ENCODE results near the gene TLR7.
A peak's percentile ranks its signal among the peaks of the same experiment; 100 is the strongest.

Gene TLR7

GRCh38 chrX:12887141-12887540 is 20.3 kb downstream of the TLR7 start:
- DNase-seq (ENCODE audit: low read depth, low spot score): no peak
- H3K4me3 ChIP-seq (ENCODE audit: low read length): no peak overlapping the region

DNA sequence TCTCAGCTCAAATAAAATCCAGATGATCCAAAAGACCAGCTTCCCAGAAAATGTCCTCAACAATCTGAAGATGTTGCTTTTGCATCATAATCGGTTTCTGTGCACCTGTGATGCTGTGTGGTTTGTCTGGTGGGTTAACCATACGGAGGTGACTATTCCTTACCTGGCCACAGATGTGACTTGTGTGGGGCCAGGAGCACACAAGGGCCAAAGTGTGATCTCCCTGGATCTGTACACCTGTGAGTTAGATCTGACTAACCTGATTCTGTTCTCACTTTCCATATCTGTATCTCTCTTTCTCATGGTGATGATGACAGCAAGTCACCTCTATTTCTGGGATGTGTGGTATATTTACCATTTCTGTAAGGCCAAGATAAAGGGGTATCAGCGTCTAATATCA is 20.9 kb downstream of the TLR7 start:
- no peak for DNase-seq (ENCODE audit: low read depth, low spot score)
- H3K4me3 ChIP-seq (ENCODE audit: low read length): no peak overlapping the region

DNA sequence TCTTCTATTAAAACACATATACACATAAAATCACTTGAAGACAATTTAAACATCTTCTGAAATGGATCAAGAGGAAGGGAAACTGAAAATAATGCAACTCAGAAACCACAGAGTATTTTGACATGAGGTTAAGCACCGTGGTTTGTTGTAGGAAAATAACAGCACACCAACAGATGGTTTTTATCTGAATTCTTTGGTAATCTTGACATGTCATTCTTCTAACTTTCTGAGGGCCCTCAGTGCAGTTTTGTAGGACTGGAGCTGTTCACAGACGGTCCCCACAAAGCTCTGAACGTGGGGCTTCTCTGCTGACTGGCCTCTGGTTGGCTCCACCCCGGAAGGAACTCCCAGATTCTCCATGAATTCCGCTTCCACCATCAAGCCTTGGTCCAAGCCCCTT is 23.6 kb downstream of the TLR7 start:
- peak; percentile 70 for DNase-seq (ENCODE audit: low read depth, low spot score)
- no peak overlapping the region for H3K4me3 ChIP-seq (ENCODE audit: low read length)

DNA sequence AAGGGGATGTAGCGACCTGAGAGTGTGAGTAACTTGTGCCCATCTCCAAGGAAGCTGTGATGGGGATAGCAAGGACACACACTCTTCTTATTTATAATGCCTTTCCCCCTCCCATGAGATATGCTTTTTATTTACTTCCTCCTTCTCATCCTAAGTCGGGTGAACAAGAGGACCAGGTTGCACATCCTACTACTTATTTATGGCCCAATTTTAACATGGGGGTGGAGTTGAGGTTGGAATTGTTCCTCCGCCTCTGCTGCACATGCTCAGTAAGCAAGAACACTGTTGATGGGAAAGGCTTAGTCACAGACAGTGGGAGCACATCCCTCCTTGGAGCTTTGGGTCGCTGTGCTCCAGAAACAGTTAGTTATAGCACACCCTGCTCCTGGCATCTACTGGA is 24.3 kb downstream of the TLR7 start:
- DNase-seq (ENCODE audit: low read depth, low spot score): no peak
- H3K4me3 ChIP-seq (ENCODE audit: low read length): no peak overlapping the region

DNA sequence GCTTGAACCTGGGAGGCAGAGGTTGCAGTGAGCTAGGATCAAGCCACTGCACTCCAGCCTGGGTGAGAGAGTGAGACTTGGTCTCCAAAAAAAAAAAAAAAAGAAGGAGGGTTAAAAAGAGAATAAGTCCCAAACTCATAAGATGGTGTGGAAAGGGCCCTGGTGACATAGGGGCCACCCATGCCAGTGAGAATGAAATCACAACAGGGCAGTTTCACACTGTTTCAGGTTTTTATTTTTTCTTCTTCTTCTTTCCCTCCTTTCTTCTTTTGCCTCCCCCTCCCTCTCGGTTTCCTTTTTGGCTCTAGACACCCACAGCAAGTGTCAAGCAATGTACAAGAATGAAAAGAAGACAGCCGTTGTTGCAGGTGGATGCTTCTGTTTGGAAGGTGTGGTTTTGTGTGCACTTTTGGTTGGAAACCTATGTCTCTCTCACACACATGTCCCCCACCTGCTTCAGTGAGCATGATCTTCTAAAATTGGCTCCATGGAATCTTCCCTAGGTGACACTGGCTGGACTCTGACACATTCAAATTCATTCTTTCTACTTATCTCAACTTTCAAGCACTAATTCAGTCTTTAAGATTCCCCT is 25.1 kb downstream of the TLR7 start:
- DNase-seq (ENCODE audit: low read depth, low spot score): peak; percentile 84
- no peak overlapping the region for H3K4me3 ChIP-seq (ENCODE audit: low read length)

DNA sequence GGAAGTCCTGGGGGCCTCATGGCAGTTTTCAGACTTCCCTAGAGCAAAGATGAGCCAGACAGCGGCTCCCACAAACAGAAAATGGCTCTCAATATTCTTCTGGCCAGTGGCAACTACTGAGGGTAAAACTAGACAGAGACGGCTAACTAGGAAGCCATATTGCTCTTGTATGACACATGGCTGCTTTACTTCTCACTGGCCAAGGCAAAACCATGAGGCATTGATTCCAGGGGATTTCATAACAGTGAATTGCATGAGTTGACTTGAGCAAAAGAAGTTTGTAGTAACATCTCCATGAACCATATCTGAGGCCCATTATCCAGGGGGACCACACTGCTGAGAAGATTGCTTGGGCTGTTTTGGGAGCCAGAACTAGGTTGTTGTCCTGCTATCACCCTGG is 25.8 kb downstream of the TLR7 start:
- DNase-seq (ENCODE audit: low read depth, low spot score): no peak
- H3K4me3 ChIP-seq (ENCODE audit: low read length): no peak overlapping the region

- DNase-seq (ENCODE audit: low read depth, low spot score): peak; percentile 68
- no peak overlapping the region for H3K4me3 ChIP-seq (ENCODE audit: low read length)
These were observed 27.5 kb downstream of the TLR7 start for GRCh38 chrX:12894074-12895030.

- no peak for DNase-seq (ENCODE audit: low read depth, low spot score)
- H3K4me3 ChIP-seq (ENCODE audit: low read length): no peak overlapping the region
These were observed 29.0 kb downstream of the TLR7 start for GRCh38 chrX:12895866-12896265.

DNA sequence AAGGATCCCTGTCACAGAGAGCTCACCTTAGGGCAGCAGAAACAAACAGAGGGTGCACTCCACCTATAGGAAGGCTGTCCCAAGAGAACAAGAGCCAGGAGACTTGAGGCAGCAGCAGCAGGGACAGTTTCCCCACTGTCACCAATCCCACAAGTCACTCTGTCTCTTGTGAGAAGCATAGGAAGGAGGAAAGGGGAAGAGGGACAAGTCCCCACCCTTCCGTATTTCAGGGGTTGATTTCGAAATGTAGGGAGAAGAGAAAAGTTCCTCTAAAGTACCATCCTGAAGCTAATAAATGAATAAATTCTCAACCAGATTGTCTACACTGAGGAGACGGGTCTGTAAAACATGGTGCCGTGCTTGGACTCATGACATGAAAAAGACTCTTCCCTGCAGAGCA is 30.1 kb downstream of the TLR7 start:
- no peak overlapping the region for H3K4me3 ChIP-seq (ENCODE audit: low read length)
- no peak for DNase-seq (ENCODE audit: low read depth, low spot score)

- H3K4me3 ChIP-seq (ENCODE audit: low read length): no peak overlapping the region
- no peak for DNase-seq (ENCODE audit: low read depth, low spot score)
These were observed 31.2 kb downstream of the TLR7 start for GRCh38 chrX:12898073-12898472.

DNA sequence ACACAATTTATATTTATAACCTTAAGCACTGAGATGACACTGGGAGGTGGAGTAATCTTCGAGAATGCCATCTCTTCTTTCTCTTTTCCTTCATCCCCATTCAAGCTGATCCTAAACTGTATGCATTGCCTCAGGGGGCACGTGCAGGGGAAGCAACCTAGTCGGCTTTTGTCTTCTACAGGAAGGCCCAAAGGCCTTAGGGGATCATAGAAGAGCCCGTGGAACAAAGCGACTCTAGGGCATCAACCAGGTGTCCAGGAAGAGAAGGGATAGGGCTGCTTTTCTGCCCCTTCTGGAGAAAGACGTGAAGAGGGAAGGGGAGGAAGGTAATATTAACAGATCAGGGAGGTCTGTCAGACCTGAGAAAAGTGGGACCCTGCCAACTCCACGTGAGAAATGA is 32.6 kb downstream of the TLR7 start:
- DNase-seq (ENCODE audit: low read depth, low spot score): no peak
- no peak overlapping the region for H3K4me3 ChIP-seq (ENCODE audit: low read length)

DNA sequence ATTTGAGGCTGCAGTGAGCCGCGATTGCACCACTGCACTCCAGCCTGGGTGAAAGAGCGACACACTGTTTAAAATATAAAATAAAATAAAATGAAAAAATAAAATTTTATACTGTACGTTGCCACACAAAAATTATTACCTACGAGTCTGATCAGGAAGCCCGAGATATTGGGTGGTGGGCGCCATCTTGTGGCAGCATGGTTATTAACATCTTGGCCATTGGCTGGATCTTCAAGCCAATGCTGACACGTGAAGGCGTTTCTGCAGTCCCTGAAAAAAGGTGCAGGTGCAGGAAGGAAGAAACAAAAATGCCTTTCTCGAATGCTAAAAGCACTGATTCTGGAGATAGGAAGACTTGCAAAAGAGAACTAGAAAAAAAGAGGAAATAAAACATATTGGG is 34.6 kb downstream of the TLR7 start:
- peak; percentile 66 for DNase-seq (ENCODE audit: low read depth, low spot score)
- H3K4me3 ChIP-seq (ENCODE audit: low read length): no peak overlapping the region

GRCh38 chrX:12903646-12904045 is 36.8 kb downstream of the TLR7 start:
- no peak for DNase-seq (ENCODE audit: low read depth, low spot score)

GRCh38 chrX:12906046-12906761 is 39.3 kb downstream of the TLR7 start, which contains the start of gene TLR8:
Gene TLR8 (plus strand): TSS chrX:12906620. CDS start chrX:12906707, 87 bp downstream.
- no peak for DNase-seq (ENCODE audit: low read depth, low spot score)
- no peak within 1 kb of the TSS for H3K4me3 ChIP-seq (ENCODE audit: low read length)

More at GRCh38 chrX:12903646-12904045, 36.8 kb downstream of the TLR7 start:
- no peak overlapping the region for H3K4me3 ChIP-seq (ENCODE audit: low read length)

DNA sequence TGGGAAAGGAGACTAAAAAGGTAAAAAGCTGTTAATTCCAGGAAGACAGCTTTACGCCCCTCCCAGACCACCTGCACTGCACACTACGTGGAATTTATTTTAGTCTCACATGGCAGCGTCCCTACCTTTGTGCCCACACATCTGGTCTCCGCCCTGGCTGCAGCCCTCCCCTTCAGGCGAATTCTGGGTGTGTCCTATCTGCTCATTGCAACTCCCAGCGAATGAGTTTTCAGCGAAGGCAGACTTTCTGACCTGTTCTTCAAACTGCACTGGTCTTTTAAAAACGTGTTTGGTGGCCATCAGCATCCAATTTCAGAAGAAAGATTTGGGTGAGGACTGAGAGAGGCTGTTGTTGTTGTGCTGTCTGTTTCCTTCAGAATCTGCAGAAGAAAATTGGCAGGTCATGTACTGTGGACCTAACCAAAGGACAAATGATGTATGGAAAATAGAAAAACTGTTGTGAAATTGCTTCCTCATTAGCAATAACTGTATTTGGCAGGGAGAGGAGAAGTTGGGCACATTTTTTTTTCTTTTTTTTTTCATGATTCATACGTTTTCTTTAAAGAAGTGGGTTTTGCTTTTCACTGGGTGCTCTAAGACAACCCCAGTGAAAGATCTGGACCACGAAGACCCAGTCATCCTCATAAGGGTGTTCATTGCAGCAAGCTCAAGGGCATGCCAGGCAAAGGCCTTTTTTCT is 43.7 kb downstream of the TLR7 start:
- no peak for DNase-seq (ENCODE audit: low read depth, low spot score)
- H3K4me3 ChIP-seq (ENCODE audit: low read length): no peak overlapping the region

DNA sequence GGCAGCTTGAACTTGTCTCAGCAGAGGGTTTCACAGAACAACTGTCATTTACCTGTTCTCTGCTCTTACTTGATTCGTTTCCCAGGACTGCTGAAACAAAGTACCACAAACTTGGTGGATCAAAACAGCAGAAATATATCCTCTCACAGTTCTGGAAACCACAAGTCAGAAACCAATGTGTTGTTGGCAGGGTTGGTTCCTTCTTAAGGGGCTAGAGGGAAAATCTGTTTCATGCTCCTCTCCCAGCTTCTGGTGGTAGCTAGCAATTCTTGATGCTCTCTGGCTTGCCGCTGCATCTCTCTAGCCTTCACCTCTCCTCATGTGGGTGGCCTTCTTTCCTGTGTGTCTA is 44.2 kb downstream of the TLR7 start:
- peak; percentile 75 for DNase-seq (ENCODE audit: low read depth, low spot score)
- H3K4me3 ChIP-seq (ENCODE audit: low read length): no peak overlapping the region

- no peak for DNase-seq (ENCODE audit: low read depth, low spot score)
- no peak overlapping the region for H3K4me3 ChIP-seq (ENCODE audit: low read length)
These were observed 46.1 kb downstream of the TLR7 start for GRCh38 chrX:12912791-12913482.

GRCh38 chrX:12917753-12918152 is 50.9 kb downstream of the TLR7 start:
- DNase-seq (ENCODE audit: low read depth, low spot score): no peak

DNA sequence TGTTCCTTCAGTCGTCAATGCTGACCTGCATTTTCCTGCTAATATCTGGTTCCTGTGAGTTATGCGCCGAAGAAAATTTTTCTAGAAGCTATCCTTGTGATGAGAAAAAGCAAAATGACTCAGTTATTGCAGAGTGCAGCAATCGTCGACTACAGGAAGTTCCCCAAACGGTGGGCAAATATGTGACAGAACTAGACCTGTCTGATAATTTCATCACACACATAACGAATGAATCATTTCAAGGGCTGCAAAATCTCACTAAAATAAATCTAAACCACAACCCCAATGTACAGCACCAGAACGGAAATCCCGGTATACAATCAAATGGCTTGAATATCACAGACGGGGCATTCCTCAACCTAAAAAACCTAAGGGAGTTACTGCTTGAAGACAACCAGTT is 52.2 kb downstream of the TLR7 start:
- no peak for DNase-seq (ENCODE audit: low read depth, low spot score)
- H3K4me3 ChIP-seq (ENCODE audit: low read length): no peak overlapping the region

More at GRCh38 chrX:12917753-12918152, 50.9 kb downstream of the TLR7 start:
- no peak overlapping the region for H3K4me3 ChIP-seq (ENCODE audit: low read length)

Data from Jurkat, Clone E6-1 (cell line).